SK-N-SH (cell line): ENCODE data around the gene ITGAE. TPM values are rescaled to one million over a fixed set of nuclear protein-coding genes. Genes with fewer than 3 reads are reported as not detected.

Source experiments
- CTCF ChIA-PET: fragments of 300-600, 350-600 bp; formaldehyde crosslinking; extraction: SDS; loops from one replicate; lab custom pipeline; 2021; lab: Yijun Ruan, JAX
- POLR2A ChIA-PET: fragments of 350-600 bp; sonication (Branson Sonifier 250); formaldehyde crosslinking; extraction: SDS; loops from one replicate; lab custom pipeline; 2020; ENCODE audit warnings: antibody characterized with exemption, inconsistent platforms; lab: Yijun Ruan, JAX
- DNase-seq: peaks from one replicate; pipeline ENCODE4 v3.0.0; 2012
- H2AFZ ChIP-seq: fragments of 200-600 bp; sonication (generic); 2 replicates; pipeline ENCODE4 v1.8.1; 2016; ENCODE audit warnings: antibody characterized with exemption, mild to moderate bottlenecking, low read depth
- H3F3A ChIP-seq: fragments of 200-600 bp; sonication (generic); replicated peaks from 2 replicates; pipeline ENCODE3; 2016; ENCODE audit warnings: antibody characterized with exemption, mild to moderate bottlenecking; ENCODE audit not compliant: insufficient read depth
- H3K27ac ChIP-seq, 2 experiments: fragments of 200-500 bp in 1 of 2; fragments of 200-600 bp in 1 of 2; sonication (Bioruptor generic) in 1 of 2; sonication (generic), shearing (Covaris generic) in 1 of 2; 2 replicates each; pipeline versions ENCODE4 v1.5.1 to v1.6.1; 2014 to 2016; ENCODE audit warnings: low read depth in 2 of 2, inconsistent platforms in 1 of 2, low read length in 1 of 2, mild to moderate bottlenecking in 1 of 2, mixed read lengths in 1 of 2
- H3K27me3 ChIP-seq: fragments of 200-600 bp; sonication (generic), shearing (Covaris generic); 2 replicates; pipeline ENCODE4 v1.6.1; 2016; ENCODE audit warnings: mixed run types; ENCODE audit not compliant: insufficient read depth
- H3K36me3 ChIP-seq, 2 experiments: fragments of 200-500 bp in 1 of 2; fragments of 200-600 bp in 1 of 2; sonication (Bioruptor generic) in 1 of 2; sonication (generic) in 1 of 2; replicated peaks in 1 of 2; 2 replicates each; pipeline versions ENCODE3 to v1.5.1; 2014 to 2016; ENCODE audit warnings: low read length in 1 of 2, mild to moderate bottlenecking in 1 of 2; ENCODE audit not compliant: insufficient read depth in 2 of 2, control insufficient read depth in 1 of 2
- H3K4me1 ChIP-seq, 2 experiments: fragments of 200-500 bp in 1 of 2; fragments of 200-600 bp in 1 of 2; sonication (Bioruptor generic) in 1 of 2; sonication (generic), shearing (Covaris generic) in 1 of 2; 2 replicates each; pipeline versions ENCODE4 v1.5.1 to v1.6.1; 2014 to 2016; ENCODE audit warnings: low read depth in 1 of 2, low read length in 1 of 2, mixed run types in 1 of 2; ENCODE audit not compliant: insufficient read depth in 2 of 2, control insufficient read depth in 1 of 2
- H3K4me2 ChIP-seq: fragments of 200-600 bp; sonication (generic), shearing (Covaris generic); 2 replicates; pipeline ENCODE4 v1.6.1; 2017; ENCODE audit warnings: mixed run types
- H3K4me3 ChIP-seq, 2 experiments: fragments of 200-500 bp in 1 of 2; fragments of 200-600 bp in 1 of 2; sonication (Bioruptor generic) in 1 of 2; sonication (generic), shearing (Covaris generic) in 1 of 2; 2 replicates each; pipeline versions ENCODE4 v1.5.1 to v1.8.1; 2014 to 2016; ENCODE audit warnings: low read depth in 2 of 2, inconsistent platforms in 1 of 2, low read length in 1 of 2, mild to moderate bottlenecking in 1 of 2, mixed read lengths in 1 of 2, moderate library complexity in 1 of 2
- H3K79me2 ChIP-seq: fragments of 200-600 bp; sonication (generic); 2 replicates; pipeline ENCODE4 v1.8.1; 2017; ENCODE audit warnings: mild to moderate bottlenecking; ENCODE audit not compliant: insufficient read depth
- H3K9ac ChIP-seq: fragments of 200-600 bp; sonication (generic); 2 replicates; pipeline ENCODE4 v1.6.1; 2017; ENCODE audit warnings: mixed run types
- H3K9me2 ChIP-seq: fragments of 200-600 bp; sonication (generic); 2 replicates; pipeline ENCODE4 v1.6.1; 2017; ENCODE audit warnings: mixed run types
- H3K9me3 ChIP-seq: fragments of 200-600 bp; sonication (generic); 2 replicates; pipeline ENCODE4 v1.6.1; 2017; ENCODE audit warnings: mixed run types, mild to moderate bottlenecking, moderate library complexity
- H4K20me1 ChIP-seq: fragments of 200-600 bp; sonication (generic); 2 replicates; pipeline ENCODE4 v1.6.1; 2017; ENCODE audit warnings: mild to moderate bottlenecking, mixed run types; ENCODE audit not compliant: insufficient read depth
- CHD2 ChIP-seq: fragments of 150-350 bp; IDR thresholded peaks from 2 replicates; pipeline ENCODE4 v1.6.1; 2018; ENCODE audit warnings: low read length; ENCODE audit not compliant: partially characterized antibody
- ELF1 ChIP-seq: IDR thresholded peaks from 2 replicates; pipeline ENCODE4 v1.4.0; 2012
- EP300 ChIP-seq, 2 experiments: IDR thresholded peaks; 2 replicates each; pipeline versions ENCODE4 v1.4.0 to v1.6.1; 2012; ENCODE audit warnings: borderline replicate concordance in 1 of 2, low read depth in 1 of 2, low read length in 1 of 2
- FOXM1 ChIP-seq: IDR thresholded peaks from 2 replicates; pipeline ENCODE4 v1.4.0; 2012; ENCODE audit warnings: low read depth, mild to moderate bottlenecking
- JUND ChIP-seq: IDR thresholded peaks from 2 replicates; pipeline ENCODE4 v1.4.0; 2012
- MEF2A ChIP-seq: IDR thresholded peaks from 2 replicates; pipeline ENCODE4 v1.4.0; 2012; ENCODE audit warnings: low read depth, borderline replicate concordance
- MXI1 ChIP-seq: IDR thresholded peaks from 2 replicates; pipeline ENCODE4 v1.6.1; 2012; ENCODE audit warnings: mild to moderate bottlenecking, low read depth, low read length, improper control_type of control experiment
- NFIC ChIP-seq: IDR thresholded peaks from 2 replicates; pipeline ENCODE4 v1.4.0; 2012; ENCODE audit warnings: borderline replicate concordance
- POLR2AphosphoS5 ChIP-seq: IDR thresholded peaks from 2 replicates; pipeline ENCODE4 v1.6.1; 2012; ENCODE audit warnings: low read depth, low read length
- RCOR1 ChIP-seq: fragments of 150-350 bp; IDR thresholded peaks from 2 replicates; pipeline ENCODE4 v1.6.1; 2017; ENCODE audit warnings: antibody characterized with exemption, low read length
- SIN3A ChIP-seq: IDR thresholded peaks from 2 replicates; pipeline ENCODE4 v1.6.1; 2012; ENCODE audit warnings: low read depth, mild to moderate bottlenecking, low read length, moderate library complexity, borderline replicate concordance
- TAF1 ChIP-seq: IDR thresholded peaks from 2 replicates; pipeline ENCODE4 v1.6.1; 2012; ENCODE audit warnings: low read depth, mild to moderate bottlenecking, low read length, moderate library complexity, borderline replicate concordance
- TCF12 ChIP-seq: IDR thresholded peaks from 2 replicates; pipeline ENCODE4 v1.4.0; 2012
- YY1 ChIP-seq: IDR thresholded peaks from 2 replicates; pipeline ENCODE4 v1.4.0; 2012; ENCODE audit warnings: low read depth, mild to moderate bottlenecking
- WGBS: methylation state at CpG from one replicate; pipeline ENCODE4 v1.1.6; 2017; ENCODE audit warnings: low lambda C conversion rate; 5-methylcytosine and 5-hydroxymethylcytosine counted together
- polyA plus RNA-seq, 3 experiments: library from polyadenylated mRNA; depleted of rRNA; stranded (reverse); fragments of >200 nt; gene quantifications; 2 replicates each; pipeline ENCODE4 v1.2.3, GENCODE V29; 2012
- TF ChIP-seq, protein P1 (sequence below): IDR thresholded peaks from 2 replicates; pipeline ENCODE4 v1.4.0; 2012; ENCODE audit warnings: low read depth
- TF ChIP-seq, protein P2 (sequence below): IDR thresholded peaks from 2 replicates; pipeline ENCODE4; 2012
- TF ChIP-seq, protein P3 (sequence below): IDR thresholded peaks from 2 replicates; pipeline ENCODE4 v1.4.0; 2012; ENCODE audit warnings: low read depth, borderline replicate concordance
- TF ChIP-seq, protein P4 (sequence below): fragments of 200-600 bp; sonication (generic); IDR thresholded peaks from 2 replicates; pipeline ENCODE4 v1.6.1; 2017; ENCODE audit warnings: antibody characterized with exemption, mild to moderate bottlenecking, moderate library complexity
- TF ChIP-seq, protein P5 (sequence below): IDR thresholded peaks from 2 replicates; pipeline ENCODE4 v1.4.0; 2012; ENCODE audit warnings: low read depth, borderline replicate concordance

The ITGAE gene
- polyA plus RNA-seq, 1 of the 3 experiments (the other 2 are of a cell fraction) = 56.7 TPM

DNA sequence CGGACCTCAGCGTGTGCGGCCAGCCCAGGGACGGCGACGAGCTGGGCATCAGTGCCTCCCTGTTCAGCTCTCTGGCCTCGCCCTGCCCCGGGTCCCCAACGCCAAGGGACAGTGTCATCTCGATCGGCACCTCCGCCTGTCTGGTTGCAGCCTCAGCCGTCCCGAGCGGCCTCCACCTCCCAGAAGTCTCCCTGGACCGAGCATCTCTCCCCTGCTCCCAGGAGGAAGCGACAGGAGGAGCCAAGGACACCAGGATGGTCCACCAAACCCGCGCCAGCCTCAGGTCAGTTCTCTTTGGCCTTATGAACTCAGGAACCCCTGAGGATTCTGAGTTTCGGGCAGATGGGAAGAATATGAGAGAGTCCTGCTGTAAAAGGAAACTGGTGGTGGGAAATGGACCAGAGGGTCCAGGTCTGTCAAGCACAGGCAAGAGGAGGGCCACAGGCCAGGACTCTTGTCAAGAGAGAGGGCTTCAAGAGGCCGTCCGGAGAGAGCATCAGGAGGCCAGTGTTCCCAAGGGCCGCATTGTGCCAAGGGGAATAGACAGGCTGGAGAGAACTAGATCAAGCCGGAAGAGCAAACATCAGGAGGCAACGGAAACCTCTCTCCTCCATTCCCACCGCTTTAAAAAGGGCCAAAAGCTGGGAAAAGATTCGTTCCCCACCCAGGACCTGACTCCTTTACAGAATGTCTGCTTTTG lies 76.5 kb downstream of the ITGAE start:
- ChIA-PET POLR2A (interaction anchor here (0.7 kb wide), 1 partner anchor 13 kb away, joined by 3 read pairs; no protein-coding TSS in a partner anchor), CTCF (interaction anchor here (1.0 to 8.2 kb wide), 3 partner anchors 11 to 676 kb away, joined by 4 to 97 read pairs (median 5); no protein-coding TSS in a partner anchor)
- peaks cover 9% of the 10 kb centered on the region for H3F3A ChIP-seq
- H3K4me1 ChIP-seq = peaks cover 18% of the 10 kb centered on the region in 2 experiments; a peak in 3 of 4 replicates
- peak overlapping the region in 1 of 2 experiments; percentile 55; a peak in 1 of 4 replicates for H3K27ac ChIP-seq
- H3K9me3 ChIP-seq = no peaks in the 10 kb centered on the region
- no peaks in the 10 kb centered on the region for H3K27me3 ChIP-seq
- 23% methylated on average over 20 of the region's 27 CpGs for WGBS
- peaks cover under 1 to 11% of the 10 kb centered on the region in 2 experiments for H3K36me3 ChIP-seq
- H3K9me2 ChIP-seq = no peaks in the 10 kb centered on the region
- H3K9ac ChIP-seq = peak overlapping the region; percentile 85
- DNase-seq = no peak
- H4K20me1 ChIP-seq = no peaks in the 10 kb centered on the region
- peak overlapping the region; percentile 93 for H3K4me2 ChIP-seq
- TF ChIP-seq TCF12 = no peak
- H3K79me2 ChIP-seq = peaks cover 62% of the 10 kb centered on the region
- peak overlapping the region; percentile 77; the same call in 1 of the 2 replicates for H2AFZ ChIP-seq
- H3K4me3 ChIP-seq = peak overlapping the region; percentile 77 to 85

DNA sequence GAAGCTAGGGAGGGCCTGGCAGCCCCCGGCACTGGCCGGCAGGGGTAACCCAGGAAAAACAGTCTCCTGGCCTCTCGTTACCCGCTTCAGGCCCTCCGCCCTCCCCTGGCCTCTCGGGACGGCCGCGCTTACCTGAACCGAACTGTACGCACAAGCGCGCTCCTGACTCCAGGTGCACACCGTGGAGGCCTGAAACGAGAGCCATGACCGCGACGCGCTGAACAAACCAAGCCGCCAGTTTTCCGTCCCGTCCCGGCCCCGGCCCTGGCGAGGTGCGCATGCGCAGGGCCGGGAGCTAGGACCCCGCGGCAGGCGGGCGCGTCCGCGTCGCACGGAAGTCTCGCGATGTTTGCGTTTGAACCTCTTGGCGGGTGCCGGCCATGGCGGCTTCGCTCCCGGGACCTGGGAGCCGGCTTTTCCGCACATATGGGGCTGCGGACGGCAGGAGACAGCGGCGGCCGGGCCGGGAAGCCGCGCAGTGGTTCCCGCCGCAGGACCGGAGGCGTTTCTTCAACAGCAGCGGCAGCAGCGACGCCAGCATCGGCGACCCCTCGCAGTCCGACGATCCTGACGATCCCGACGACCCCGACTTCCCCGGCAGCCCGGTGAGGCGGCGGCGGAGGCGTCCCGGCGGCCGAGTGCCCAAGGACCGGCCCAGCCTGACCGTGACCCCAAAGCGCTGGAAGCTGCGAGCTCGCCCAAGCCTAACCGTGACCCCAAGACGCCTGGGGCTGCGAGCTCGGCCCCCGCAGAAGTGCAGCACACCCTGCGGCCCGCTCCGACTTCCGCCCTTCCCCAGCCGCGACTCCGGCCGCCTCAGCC lies 77.2 kb downstream of the ITGAE start, which contains the start of gene HASPIN:
TSS of gene HASPIN (plus strand) at position 348 of the 822 bp plus-strand sequence. CDS start at position 381, 33 bp downstream.
- H3K27me3 ChIP-seq = no peaks in the 10 kb centered on the region
- H3K4me3 ChIP-seq = peak within 1 kb of the TSS; percentile 77 to 85
- H3K36me3 ChIP-seq = peaks cover 5 to 17% of the 10 kb centered on the region in 2 experiments
- no peaks in the 10 kb centered on the region for H3K9me2 ChIP-seq
- peak within 1 kb of the TSS; percentile 85 for H3K9ac ChIP-seq
- ChIA-PET POLR2A (interaction anchor here (0.7 to 1.5 kb wide), 3 partner anchors 13 to 122 kb away, joined by 3 read pairs; partner anchors contain the start of gene NCBP3), CTCF (interaction anchor here (0.6 to 8.2 kb wide), 10 partner anchors 12 to 675 kb away, joined by 3 to 97 read pairs (median 4); partner anchors contain the start of gene P2RX5)
- H2AFZ ChIP-seq = peak within 1 kb of the TSS; percentile 77
- DNase-seq = peak; percentile 100
- H3K79me2 ChIP-seq = peaks cover 62% of the 10 kb centered on the region
- no peaks in the 10 kb centered on the region for H3K9me3 ChIP-seq
- H3K27ac ChIP-seq = peak within 1 kb of the TSS; percentile 55 to 87; a peak in 3 of 4 replicates
- H3F3A ChIP-seq = peaks cover 12% of the 10 kb centered on the region
- H4K20me1 ChIP-seq = no peaks in the 10 kb centered on the region
- H3K4me2 ChIP-seq = peak within 1 kb of the TSS; percentile 93
- 0% methylated on average over 17 of the region's 98 CpGs for WGBS
- H3K4me1 ChIP-seq = peaks cover 18% of the 10 kb centered on the region in 2 experiments; a peak in 3 of 4 replicates
- TF ChIP-seq ELF1 = peak; percentile 55; the same call in 1 of the 2 replicates
- TF ChIP-seq, protein P1, sequence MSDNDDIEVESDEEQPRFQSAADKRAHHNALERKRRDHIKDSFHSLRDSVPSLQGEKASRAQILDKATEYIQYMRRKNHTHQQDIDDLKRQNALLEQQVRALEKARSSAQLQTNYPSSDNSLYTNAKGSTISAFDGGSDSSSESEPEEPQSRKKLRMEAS = peak; percentile 60
- TF ChIP-seq, protein P2, sequence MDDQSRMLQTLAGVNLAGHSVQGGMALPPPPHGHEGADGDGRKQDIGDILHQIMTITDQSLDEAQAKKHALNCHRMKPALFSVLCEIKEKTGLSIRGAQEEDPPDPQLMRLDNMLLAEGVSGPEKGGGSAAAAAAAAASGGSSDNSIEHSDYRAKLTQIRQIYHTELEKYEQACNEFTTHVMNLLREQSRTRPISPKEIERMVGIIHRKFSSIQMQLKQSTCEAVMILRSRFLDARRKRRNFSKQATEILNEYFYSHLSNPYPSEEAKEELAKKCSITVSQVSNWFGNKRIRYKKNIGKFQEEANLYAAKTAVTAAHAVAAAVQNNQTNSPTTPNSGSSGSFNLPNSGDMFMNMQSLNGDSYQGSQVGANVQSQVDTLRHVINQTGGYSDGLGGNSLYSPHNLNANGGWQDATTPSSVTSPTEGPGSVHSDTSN = peak; percentile 38; the same call in 1 of the 2 replicates
- no peak for TF ChIP-seq NFIC
- TF ChIP-seq RCOR1 = no peak
- TF ChIP-seq TAF1 = peak; percentile 83
- TF ChIP-seq CHD2 = peak; percentile 99
- TF ChIP-seq, protein P3, sequence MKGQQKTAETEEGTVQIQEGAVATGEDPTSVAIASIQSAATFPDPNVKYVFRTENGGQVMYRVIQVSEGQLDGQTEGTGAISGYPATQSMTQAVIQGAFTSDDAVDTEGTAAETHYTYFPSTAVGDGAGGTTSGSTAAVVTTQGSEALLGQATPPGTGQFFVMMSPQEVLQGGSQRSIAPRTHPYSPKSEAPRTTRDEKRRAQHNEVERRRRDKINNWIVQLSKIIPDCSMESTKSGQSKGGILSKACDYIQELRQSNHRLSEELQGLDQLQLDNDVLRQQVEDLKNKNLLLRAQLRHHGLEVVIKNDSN = peak; percentile 17; the same call in 1 of the 2 replicates
- peak; percentile 100 for TF ChIP-seq SIN3A
- peak; percentile 90 for TF ChIP-seq POLR2AphosphoS5
- TF ChIP-seq JUND = no peak
- TF ChIP-seq, protein P4, sequence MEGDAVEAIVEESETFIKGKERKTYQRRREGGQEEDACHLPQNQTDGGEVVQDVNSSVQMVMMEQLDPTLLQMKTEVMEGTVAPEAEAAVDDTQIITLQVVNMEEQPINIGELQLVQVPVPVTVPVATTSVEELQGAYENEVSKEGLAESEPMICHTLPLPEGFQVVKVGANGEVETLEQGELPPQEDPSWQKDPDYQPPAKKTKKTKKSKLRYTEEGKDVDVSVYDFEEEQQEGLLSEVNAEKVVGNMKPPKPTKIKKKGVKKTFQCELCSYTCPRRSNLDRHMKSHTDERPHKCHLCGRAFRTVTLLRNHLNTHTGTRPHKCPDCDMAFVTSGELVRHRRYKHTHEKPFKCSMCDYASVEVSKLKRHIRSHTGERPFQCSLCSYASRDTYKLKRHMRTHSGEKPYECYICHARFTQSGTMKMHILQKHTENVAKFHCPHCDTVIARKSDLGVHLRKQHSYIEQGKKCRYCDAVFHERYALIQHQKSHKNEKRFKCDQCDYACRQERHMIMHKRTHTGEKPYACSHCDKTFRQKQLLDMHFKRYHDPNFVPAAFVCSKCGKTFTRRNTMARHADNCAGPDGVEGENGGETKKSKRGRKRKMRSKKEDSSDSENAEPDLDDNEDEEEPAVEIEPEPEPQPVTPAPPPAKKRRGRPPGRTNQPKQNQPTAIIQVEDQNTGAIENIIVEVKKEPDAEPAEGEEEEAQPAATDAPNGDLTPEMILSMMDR = peak; percentile 29; the same call in 1 of the 2 replicates
- TF ChIP-seq, protein P5, sequence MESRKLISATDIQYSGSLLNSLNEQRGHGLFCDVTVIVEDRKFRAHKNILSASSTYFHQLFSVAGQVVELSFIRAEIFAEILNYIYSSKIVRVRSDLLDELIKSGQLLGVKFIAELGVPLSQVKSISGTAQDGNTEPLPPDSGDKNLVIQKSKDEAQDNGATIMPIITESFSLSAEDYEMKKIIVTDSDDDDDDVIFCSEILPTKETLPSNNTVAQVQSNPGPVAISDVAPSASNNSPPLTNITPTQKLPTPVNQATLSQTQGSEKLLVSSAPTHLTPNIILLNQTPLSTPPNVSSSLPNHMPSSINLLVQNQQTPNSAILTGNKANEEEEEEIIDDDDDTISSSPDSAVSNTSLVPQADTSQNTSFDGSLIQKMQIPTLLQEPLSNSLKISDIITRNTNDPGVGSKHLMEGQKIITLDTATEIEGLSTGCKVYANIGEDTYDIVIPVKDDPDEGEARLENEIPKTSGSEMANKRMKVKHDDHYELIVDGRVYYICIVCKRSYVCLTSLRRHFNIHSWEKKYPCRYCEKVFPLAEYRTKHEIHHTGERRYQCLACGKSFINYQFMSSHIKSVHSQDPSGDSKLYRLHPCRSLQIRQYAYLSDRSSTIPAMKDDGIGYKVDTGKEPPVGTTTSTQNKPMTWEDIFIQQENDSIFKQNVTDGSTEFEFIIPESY = peak; percentile 100
- TF ChIP-seq MXI1 = peak; percentile 91
- TF ChIP-seq EP300 (IDR thresholded peaks at IDR 0.05; ENCODE audit: borderline replicate concordance in 1 of 2, low read depth in 1 of 2, low read length in 1 of 2) = no peak
- TF ChIP-seq YY1 = peak; percentile 89
- peak; percentile 72 for TF ChIP-seq FOXM1
- no peak for TF ChIP-seq MEF2A
